ENCODE data around the gene CYP2W1. TPM values are rescaled to one million over a fixed set of nuclear protein-coding genes. Genes with fewer than 3 reads are reported as not detected.
"Not testable (repeated sequence)": the region's sequence is repeated elsewhere in the genome, so short reads cannot be mapped to it uniquely, and the experiment has no call there.

The CYP2W1 gene
- total RNA-seq, 4 donors from 2014 or later, result 2.3 to 23.1 (median 2.5) TPM; not detected in 1

GRCh38 chr7:959271-959670 lies 23.7 kb upstream of the CYP2W1 start:
- TF ChIP-seq POLR2A (IDR thresholded peaks at IDR 0.05), result no peak
- TF ChIP-seq, protein P1, sequence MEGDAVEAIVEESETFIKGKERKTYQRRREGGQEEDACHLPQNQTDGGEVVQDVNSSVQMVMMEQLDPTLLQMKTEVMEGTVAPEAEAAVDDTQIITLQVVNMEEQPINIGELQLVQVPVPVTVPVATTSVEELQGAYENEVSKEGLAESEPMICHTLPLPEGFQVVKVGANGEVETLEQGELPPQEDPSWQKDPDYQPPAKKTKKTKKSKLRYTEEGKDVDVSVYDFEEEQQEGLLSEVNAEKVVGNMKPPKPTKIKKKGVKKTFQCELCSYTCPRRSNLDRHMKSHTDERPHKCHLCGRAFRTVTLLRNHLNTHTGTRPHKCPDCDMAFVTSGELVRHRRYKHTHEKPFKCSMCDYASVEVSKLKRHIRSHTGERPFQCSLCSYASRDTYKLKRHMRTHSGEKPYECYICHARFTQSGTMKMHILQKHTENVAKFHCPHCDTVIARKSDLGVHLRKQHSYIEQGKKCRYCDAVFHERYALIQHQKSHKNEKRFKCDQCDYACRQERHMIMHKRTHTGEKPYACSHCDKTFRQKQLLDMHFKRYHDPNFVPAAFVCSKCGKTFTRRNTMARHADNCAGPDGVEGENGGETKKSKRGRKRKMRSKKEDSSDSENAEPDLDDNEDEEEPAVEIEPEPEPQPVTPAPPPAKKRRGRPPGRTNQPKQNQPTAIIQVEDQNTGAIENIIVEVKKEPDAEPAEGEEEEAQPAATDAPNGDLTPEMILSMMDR (IDR thresholded peaks at IDR 0.05), result no peak
- Histone ChIP-seq H3K27me3 (no peaks in the 10 kb centered on the region), H3K9me3 (no peaks in the 10 kb centered on the region), H3K36me3 (no peaks in the 10 kb centered on the region), H3K4me1 (peaks cover 0 to 19% (median 11%) of the 10 kb centered on the region in 4 donors), H3K27ac (no peak overlapping the region), H3K4me3 (no peak overlapping the region)
- DNase-seq, result peak in 1 of 3 donors; percentile 37

DNA sequence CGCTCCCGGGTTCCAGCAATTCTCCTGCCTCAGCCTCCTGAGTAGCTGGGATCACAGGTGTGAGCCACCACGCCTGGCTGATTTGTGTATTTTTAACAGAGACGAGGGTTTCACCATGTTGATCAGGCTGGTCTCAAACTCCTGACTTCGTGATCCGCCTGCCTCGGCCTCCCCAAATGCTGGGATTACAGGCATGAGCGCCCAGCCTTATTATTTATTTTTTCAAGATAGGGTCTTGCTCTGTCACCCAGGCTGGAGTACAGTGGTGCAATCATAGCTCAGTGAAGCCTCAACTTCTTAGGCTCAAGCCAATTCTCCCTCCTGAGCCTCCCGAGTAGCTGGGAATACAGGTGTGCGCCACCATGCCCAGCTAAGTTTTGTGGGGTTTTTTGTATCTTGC lies 23.2 kb upstream of the CYP2W1 start:
- not testable (repeated sequence) for H3K36me3 ChIP-seq, DNase-seq, H3K4me3 ChIP-seq, H3K27ac ChIP-seq, H3K27me3 ChIP-seq, H3K9me3 ChIP-seq
- H3K4me1 ChIP-seq, result peaks cover 0 to 22% (median 13%) of the 10 kb centered on the region in 4 donors

DNA sequence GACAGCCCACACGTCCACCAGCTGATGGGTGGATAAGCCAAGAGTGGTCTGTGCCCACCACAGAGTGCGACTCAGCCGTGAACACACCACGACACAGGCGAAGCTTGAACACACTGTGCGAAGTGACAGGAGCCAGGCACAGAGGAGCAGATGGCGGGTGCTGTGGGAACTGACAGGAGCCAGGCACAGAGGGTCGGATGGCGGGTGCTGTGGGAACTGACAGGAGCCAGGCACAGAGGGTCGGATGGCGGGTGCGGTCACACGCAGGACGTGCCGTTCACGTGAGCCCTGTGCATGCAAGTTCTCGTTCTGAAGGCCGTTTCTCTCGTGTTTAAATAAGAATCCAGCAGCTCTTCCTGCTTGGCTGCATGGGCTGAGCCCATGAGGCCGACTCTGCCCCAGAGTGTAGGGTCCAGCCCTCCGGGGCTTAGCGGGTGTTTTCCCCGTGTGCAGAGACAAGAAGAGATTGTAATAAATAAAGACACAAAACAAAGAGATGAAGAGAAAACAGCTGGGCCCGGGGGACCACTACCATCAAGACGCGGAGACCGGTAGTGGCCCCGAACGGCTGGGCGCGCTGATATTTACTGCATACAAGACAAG lies 22.6 kb upstream of the CYP2W1 start:
- H3K4me1 ChIP-seq, result peaks cover 0 to 24% (median 15%) of the 10 kb centered on the region in 4 donors
- H3K27me3 ChIP-seq, result no peaks in the 10 kb centered on the region
- no peak for TF ChIP-seq POLR2A (IDR thresholded peaks at IDR 0.05)
- TF ChIP-seq, protein P1 (IDR thresholded peaks at IDR 0.05), result no peak
- no peak overlapping the region for H3K4me3 ChIP-seq
- no peak overlapping the region for H3K27ac ChIP-seq
- no peaks in the 10 kb centered on the region for H3K9me3 ChIP-seq
- peak in 1 of 3 donors; percentile 22 for DNase-seq
- no peaks in the 10 kb centered on the region for H3K36me3 ChIP-seq

DNA sequence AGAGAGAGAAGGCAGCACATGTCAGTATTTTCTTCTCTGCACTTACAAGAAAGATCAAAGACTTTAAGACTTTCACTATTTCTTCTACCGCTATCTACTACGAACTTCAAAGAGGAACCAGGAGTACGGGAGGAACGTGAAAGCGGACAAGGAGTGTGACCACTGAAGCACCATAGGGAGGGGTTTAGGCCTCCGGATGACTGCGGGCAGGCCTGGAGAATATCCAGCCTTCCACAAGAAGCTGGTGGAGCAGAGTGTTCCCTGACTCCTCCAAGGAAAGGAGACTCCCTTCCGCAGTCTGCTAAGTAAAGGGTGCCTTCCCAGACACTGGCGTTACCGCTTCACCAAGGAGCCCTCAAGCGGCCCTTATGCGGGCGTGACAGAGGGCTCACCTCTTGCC lies 22.0 kb upstream of the CYP2W1 start:
- not testable (repeated sequence) for DNase-seq, H3K27ac ChIP-seq

DNA sequence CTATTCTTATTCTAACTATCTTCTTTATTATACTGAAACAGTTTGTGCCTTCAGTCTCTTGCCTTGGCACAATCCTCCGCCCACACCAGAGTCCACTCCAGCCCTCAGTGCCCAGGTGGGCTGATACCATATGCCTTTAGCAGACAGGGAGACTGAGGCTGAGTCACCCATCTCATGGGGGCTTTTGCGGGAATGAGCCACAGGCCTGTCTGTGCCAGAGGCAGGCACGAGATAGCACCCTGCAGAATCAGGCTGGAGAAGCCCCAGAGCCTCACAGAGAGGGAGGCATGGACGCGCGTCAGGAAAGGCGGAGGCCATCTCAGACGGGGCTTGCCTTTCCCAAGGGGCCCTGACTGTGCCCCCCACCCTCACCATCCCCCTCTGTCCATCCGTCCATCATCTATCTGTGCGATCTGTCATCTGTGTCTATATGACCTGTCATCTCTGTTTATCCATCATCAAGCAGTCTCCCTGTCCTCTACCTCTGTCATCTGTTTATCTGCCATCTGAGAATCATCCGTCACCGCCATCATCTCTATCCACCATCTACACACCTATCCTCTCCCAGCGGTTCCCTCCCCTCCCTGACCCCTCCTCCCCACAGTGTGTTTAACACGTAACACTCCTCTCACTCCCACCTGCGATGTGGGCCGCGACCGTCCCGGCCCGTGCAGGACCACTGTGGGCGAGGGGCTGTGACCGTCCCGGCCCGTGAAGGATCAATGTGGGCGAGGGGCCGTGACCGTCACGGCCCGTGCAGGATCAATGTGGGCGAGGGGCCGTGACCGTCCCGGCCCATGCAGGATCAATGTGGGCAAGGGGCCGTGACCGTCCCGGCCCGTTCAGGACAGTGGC lies 21.2 kb upstream of the CYP2W1 start:
- no peaks in the 10 kb centered on the region for H3K27me3 ChIP-seq
- no peak for TF ChIP-seq POLR2A (IDR thresholded peaks at IDR 0.05)
- TF ChIP-seq, protein P1 (IDR thresholded peaks at IDR 0.05), result no peak
- DNase-seq, result peak in 1 of 3 donors; percentile 37
- H3K9me3 ChIP-seq, result no peaks in the 10 kb centered on the region
- no peak overlapping the region for H3K4me3 ChIP-seq
- no peak overlapping the region for H3K27ac ChIP-seq
- H3K36me3 ChIP-seq, result peaks cover 0 to 4% (median 0%) of the 10 kb centered on the region in 3 donors
- peaks cover 0 to 27% (median 15%) of the 10 kb centered on the region in 4 donors for H3K4me1 ChIP-seq

More for the DNA sequence above, 22.0 kb upstream of the CYP2W1 start:
- not testable (repeated sequence) for H3K27me3 ChIP-seq, H3K36me3 ChIP-seq, H3K4me3 ChIP-seq, H3K9me3 ChIP-seq
- H3K4me1 ChIP-seq, result peaks cover 0 to 27% (median 15%) of the 10 kb centered on the region in 4 donors

GRCh38 chr7:962401-963081 lies 20.4 kb upstream of the CYP2W1 start:
- no peaks in the 10 kb centered on the region for H3K27me3 ChIP-seq
- H3K36me3 ChIP-seq, result peaks cover 0 to 11% (median 0%) of the 10 kb centered on the region in 3 donors
- no peak for TF ChIP-seq POLR2A (IDR thresholded peaks at IDR 0.05)
- TF ChIP-seq, protein P1 (IDR thresholded peaks at IDR 0.05), result no peak
- peaks cover 0 to 27% (median 15%) of the 10 kb centered on the region in 4 donors for H3K4me1 ChIP-seq
- DNase-seq, result peak in 1 of 3 donors; percentile 45
- H3K4me3 ChIP-seq, result no peak overlapping the region
- no peak overlapping the region for H3K27ac ChIP-seq
- no peaks in the 10 kb centered on the region for H3K9me3 ChIP-seq
